ENCODE data around the gene UGT8.

DNA sequence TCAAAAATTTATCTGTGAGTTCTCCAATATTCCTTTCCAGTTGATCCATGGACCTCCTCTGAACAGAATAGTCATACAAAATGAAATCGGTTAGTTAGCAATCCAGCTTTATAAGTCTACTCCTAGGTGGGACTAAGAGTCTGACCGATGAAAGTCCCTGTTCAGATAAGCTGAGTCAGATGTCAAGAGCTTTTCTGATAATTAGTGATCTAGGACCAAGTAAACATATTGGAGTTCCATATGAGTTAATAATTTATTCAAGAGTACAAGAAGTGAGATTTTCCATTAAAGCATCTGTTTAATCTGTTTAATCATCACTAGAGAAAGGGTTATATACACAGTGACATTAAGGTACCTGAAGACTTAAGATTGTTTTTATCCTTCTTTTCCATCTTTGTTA is 74.7 kb downstream of the UGT8 start:
- TF ChIP-seq, protein P1, sequence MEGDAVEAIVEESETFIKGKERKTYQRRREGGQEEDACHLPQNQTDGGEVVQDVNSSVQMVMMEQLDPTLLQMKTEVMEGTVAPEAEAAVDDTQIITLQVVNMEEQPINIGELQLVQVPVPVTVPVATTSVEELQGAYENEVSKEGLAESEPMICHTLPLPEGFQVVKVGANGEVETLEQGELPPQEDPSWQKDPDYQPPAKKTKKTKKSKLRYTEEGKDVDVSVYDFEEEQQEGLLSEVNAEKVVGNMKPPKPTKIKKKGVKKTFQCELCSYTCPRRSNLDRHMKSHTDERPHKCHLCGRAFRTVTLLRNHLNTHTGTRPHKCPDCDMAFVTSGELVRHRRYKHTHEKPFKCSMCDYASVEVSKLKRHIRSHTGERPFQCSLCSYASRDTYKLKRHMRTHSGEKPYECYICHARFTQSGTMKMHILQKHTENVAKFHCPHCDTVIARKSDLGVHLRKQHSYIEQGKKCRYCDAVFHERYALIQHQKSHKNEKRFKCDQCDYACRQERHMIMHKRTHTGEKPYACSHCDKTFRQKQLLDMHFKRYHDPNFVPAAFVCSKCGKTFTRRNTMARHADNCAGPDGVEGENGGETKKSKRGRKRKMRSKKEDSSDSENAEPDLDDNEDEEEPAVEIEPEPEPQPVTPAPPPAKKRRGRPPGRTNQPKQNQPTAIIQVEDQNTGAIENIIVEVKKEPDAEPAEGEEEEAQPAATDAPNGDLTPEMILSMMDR (conservative IDR thresholded peaks at IDR 0.05): no peak
- no peak for TF ChIP-seq ZFX (IDR thresholded peaks at IDR 0.05)
